WTC11 (cell line): ENCODE measurements around the gene ATPAF1. TPM values are rescaled to one million over a fixed set of nuclear protein-coding genes. Genes with fewer than 3 reads are reported as not detected.

Source experiments
- AFF4 ChIP-seq: sonication (generic); formaldehyde crosslinking; IDR thresholded peaks from 2 replicates; pipeline ENCODE4 v1.8.1; 2023; ENCODE audit warnings: mild to moderate bottlenecking, missing genetic modification reagents, borderline replicate concordance
- ELF4 ChIP-seq: sonication (generic); formaldehyde crosslinking; IDR thresholded peaks from 2 replicates; pipeline ENCODE4 v1.8.1; 2022; ENCODE audit warnings: low read depth, mild to moderate bottlenecking, moderate library complexity, missing genetic modification reagents
- ERG ChIP-seq: fragments of 250-450 bp; sonication (Bioruptor Pico); IDR thresholded peaks from 2 replicates; pipeline ENCODE4 v1.8.0; 2021; ENCODE audit warnings: mild to moderate bottlenecking
- FOXJ3 ChIP-seq: sonication (generic); formaldehyde crosslinking; IDR thresholded peaks from 2 replicates; pipeline ENCODE4 v1.9.0; 2021; ENCODE audit warnings: missing genetic modification reagents, mild to moderate bottlenecking, borderline replicate concordance
- FOXP1 ChIP-seq: sonication (generic); formaldehyde crosslinking; IDR thresholded peaks from 2 replicates; pipeline ENCODE4 v1.8.0; 2022; ENCODE audit warnings: missing genetic modification reagents, mild to moderate bottlenecking, moderate library complexity, borderline replicate concordance
- JAZF1 ChIP-seq: fragments of 250-450 bp; sonication (Bioruptor Pico); IDR thresholded peaks from 2 replicates; pipeline ENCODE4 v1.9.0; 2021; ENCODE audit warnings: moderate library complexity, mild to moderate bottlenecking, inconsistent platforms
- NFATC4 ChIP-seq: fragments of 250-450 bp; sonication (Bioruptor Pico); IDR thresholded peaks from 2 replicates; pipeline ENCODE4 v1.9.0; 2021; ENCODE audit warnings: mild to moderate bottlenecking
- NFE2L1 ChIP-seq: sonication (generic); formaldehyde crosslinking; IDR thresholded peaks from 2 replicates; pipeline ENCODE4 v1.8.1; 2023; ENCODE audit warnings: missing genetic modification reagents
- NFYB ChIP-seq: sonication (generic); formaldehyde crosslinking; conservative IDR thresholded peaks from 2 replicates; pipeline ENCODE4 v1.8.0; 2022; ENCODE audit warnings: low read depth, missing genetic modification reagents
- NR2C2 ChIP-seq: sonication (generic); formaldehyde crosslinking; IDR thresholded peaks from 2 replicates; pipeline ENCODE4 v1.8.0; 2022; ENCODE audit warnings: mild to moderate bottlenecking, missing genetic modification reagents
- PRDM15 ChIP-seq: sonication (generic); formaldehyde crosslinking; IDR thresholded peaks from 2 replicates; pipeline ENCODE4 v1.8.0; 2022; ENCODE audit warnings: missing genetic modification reagents
- SMAD3 ChIP-seq: sonication (generic); formaldehyde crosslinking; IDR thresholded peaks from 2 replicates; pipeline ENCODE4 v1.8.0; 2022; ENCODE audit warnings: missing genetic modification reagents, mild to moderate bottlenecking, borderline replicate concordance
- SP1 ChIP-seq: sonication (generic); formaldehyde crosslinking; conservative IDR thresholded peaks from 2 replicates; pipeline ENCODE4 v1.8.1; 2022; ENCODE audit warnings: missing genetic modification reagents
- TEAD1 ChIP-seq: sonication (generic); formaldehyde crosslinking; IDR thresholded peaks from 2 replicates; pipeline ENCODE4 v1.8.0; 2022; ENCODE audit warnings: mild to moderate bottlenecking, missing genetic modification reagents
- ZBTB43 ChIP-seq: sonication (generic); formaldehyde crosslinking; IDR thresholded peaks from 2 replicates; pipeline ENCODE4 v1.8.1; 2023; ENCODE audit warnings: mild to moderate bottlenecking, missing genetic modification reagents
- ZNF219 ChIP-seq: sonication (generic); formaldehyde crosslinking; IDR thresholded peaks from 2 replicates; pipeline ENCODE4 v1.8.0; 2023; ENCODE audit warnings: missing genetic modification reagents, mild to moderate bottlenecking, borderline replicate concordance
- ZNF423 ChIP-seq: fragments of 250-450 bp; sonication (Bioruptor Pico); IDR thresholded peaks from 2 replicates; pipeline ENCODE4 v2.1.2; 2022; ENCODE audit warnings: mild to moderate bottlenecking, moderate library complexity
- ZNF512 ChIP-seq: sonication (generic); formaldehyde crosslinking; IDR thresholded peaks from 2 replicates; pipeline ENCODE4 v1.8.1; 2022; ENCODE audit warnings: missing genetic modification reagents, borderline replicate concordance
- total RNA-seq: library from RNA; stranded (reverse); gene quantifications from 3 replicates; pipeline ENCODE4 v1.2.3, GENCODE V29; 2021
- TF ChIP-seq, protein P1 (sequence below): fragments of 250-450 bp; sonication (Bioruptor Pico); IDR thresholded peaks from 2 replicates; pipeline ENCODE4 v2.1.2; 2022; ENCODE audit warnings: mild to moderate bottlenecking, moderate library complexity
- TF ChIP-seq, protein P2 (sequence below): sonication (generic); formaldehyde crosslinking; conservative IDR thresholded peaks from 2 replicates; pipeline ENCODE4 v1.8.1; 2022; ENCODE audit warnings: mild to moderate bottlenecking, missing genetic modification reagents
- TF ChIP-seq, protein P3 (sequence below): sonication (generic); formaldehyde crosslinking; IDR thresholded peaks from 2 replicates; pipeline ENCODE4 v1.8.0; 2023; ENCODE audit warnings: missing genetic modification reagents
- TF ChIP-seq, protein P4 (sequence below): fragments of 250-450 bp; sonication (Bioruptor Pico); IDR thresholded peaks from 2 replicates; pipeline ENCODE4 v1.9.0; 2021; ENCODE audit warnings: moderate library complexity, mild to moderate bottlenecking, inconsistent platforms, borderline replicate concordance

Gene ATPAF1
- total RNA-seq, 1 experiment from 2014 or later, result 35.7 TPM

DNA sequence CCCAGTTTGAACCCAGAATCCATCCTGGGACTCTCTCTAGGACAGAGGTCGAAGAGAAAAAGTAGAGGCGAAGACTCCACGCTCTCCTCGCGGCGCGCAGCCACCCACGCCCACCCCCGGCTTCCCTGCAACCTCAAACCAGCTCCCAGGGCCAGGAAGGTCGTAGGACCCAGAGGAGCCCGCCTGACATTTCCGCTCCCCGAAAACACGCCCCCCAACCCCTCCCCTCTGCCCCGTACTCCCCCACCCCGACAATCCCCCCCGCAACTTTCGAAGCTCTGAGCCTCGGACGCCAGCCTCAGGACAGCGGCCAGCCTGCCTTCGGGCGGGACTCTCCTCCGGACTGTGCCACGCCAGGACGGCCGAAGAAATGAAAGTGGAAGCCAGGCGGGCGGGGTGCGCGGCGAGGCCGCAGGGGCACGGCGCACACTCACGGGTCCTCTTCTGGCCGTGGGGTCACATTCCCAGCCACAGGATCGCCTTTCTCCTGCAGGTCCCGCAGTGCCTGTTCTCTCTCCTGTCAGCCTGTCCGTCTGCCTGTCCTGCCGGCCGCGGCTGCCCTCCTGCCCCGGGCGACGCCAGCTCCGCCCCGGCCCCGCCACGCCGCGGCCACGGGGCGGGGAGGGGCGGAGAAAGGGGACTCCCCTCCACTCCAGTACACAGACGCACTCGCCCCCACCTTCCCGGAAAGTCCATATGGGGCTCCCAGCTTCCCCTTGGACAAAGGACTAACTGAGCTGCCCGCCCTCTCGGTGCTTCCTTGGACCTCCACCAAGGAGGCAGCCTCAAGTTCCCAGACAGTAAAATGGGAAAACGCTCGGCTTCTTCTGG is 51.7 kb downstream of the ATPAF1 start, which contains the start of gene MOB3C (continued):
- TF ChIP-seq SP1 (peak; percentile 38; the same call in 1 of the 2 replicates), TEAD1 (CRISPR knock-in tag) (no peak), JAZF1 (CRISPR knock-in tag) (no peak), ZBTB43 (CRISPR knock-in tag) (no peak), ZNF423 (no peak), ZNF512 (CRISPR knock-in tag) (no peak), FOXJ3 (CRISPR knock-in tag) (no peak), NFE2L1 (CRISPR knock-in tag) (no peak), NR2C2 (CRISPR knock-in tag) (no peak), ELF4 (CRISPR knock-in tag) (no peak), ERG (CRISPR knock-in tag) (no peak), NFYB (CRISPR knock-in tag) (no peak), AFF4 (CRISPR knock-in tag) (no peak), FOXP1 (CRISPR knock-in tag) (peak; percentile 64; the same call in 1 of the 2 replicates), SMAD3 (CRISPR knock-in tag) (no peak), PRDM15 (CRISPR knock-in tag) (no peak), NFATC4 (CRISPR knock-in tag) (no peak), ZNF219 (CRISPR knock-in tag) (no peak)
- TF ChIP-seq, protein P1, sequence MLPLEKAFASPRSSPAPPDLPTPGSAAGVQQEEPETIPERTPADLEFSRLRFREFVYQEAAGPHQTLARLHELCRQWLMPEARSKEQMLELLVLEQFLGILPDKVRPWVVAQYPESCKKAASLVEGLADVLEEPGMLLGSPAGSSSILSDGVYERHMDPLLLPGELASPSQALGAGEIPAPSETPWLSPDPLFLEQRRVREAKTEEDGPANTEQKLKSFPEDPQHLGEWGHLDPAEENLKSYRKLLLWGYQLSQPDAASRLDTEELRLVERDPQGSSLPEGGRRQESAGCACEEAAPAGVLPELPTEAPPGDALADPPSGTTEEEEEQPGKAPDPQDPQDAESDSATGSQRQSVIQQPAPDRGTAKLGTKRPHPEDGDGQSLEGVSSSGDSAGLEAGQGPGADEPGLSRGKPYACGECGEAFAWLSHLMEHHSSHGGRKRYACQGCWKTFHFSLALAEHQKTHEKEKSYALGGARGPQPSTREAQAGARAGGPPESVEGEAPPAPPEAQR (CRISPR knock-in tag), result no peak
- TF ChIP-seq, protein P2, sequence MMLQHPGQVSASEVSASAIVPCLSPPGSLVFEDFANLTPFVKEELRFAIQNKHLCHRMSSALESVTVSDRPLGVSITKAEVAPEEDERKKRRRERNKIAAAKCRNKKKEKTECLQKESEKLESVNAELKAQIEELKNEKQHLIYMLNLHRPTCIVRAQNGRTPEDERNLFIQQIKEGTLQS (CRISPR knock-in tag), result no peak
- TF ChIP-seq, protein P3, sequence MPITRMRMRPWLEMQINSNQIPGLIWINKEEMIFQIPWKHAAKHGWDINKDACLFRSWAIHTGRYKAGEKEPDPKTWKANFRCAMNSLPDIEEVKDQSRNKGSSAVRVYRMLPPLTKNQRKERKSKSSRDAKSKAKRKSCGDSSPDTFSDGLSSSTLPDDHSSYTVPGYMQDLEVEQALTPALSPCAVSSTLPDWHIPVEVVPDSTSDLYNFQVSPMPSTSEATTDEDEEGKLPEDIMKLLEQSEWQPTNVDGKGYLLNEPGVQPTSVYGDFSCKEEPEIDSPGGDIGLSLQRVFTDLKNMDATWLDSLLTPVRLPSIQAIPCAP (CRISPR knock-in tag), result no peak
- TF ChIP-seq, protein P4, sequence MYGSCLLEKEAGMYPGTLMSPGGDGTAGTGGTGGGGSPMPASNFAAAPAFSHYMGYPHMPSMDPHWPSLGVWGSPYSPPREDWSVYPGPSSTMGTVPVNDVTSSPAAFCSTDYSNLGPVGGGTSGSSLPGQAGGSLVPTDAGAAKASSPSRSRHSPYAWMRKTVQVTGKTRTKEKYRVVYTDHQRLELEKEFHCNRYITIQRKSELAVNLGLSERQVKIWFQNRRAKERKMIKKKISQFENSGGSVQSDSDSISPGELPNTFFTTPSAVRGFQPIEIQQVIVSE (CRISPR knock-in tag), result no peak
